Esophagus squamous epithelium (tissue), 4 donors: ENCODE measurements around the gene TACR2.

Experiments
- POLR2A ChIP-seq, 4 donors: fragments of 450-650 bp; IDR thresholded peaks; one replicate each; pipeline ENCODE4 v1.6.1; 2017; ENCODE audit warnings: antibody characterized with exemption in 4 of 4, mild to moderate bottlenecking in 4 of 4, moderate library complexity in 3 of 4
- TF ChIP-seq, protein P1 (sequence below), 6 experiments: fragments of 450-650 bp in 4 of 6; fragments of 200-600 bp in 2 of 6; sonication (generic) in 2 of 6; IDR thresholded peaks; one replicate each; pipeline ENCODE4 v1.5.1; 2016 to 2019; ENCODE audit warnings: antibody characterized with exemption in 6 of 6, mild to moderate bottlenecking in 4 of 6, moderate library complexity in 4 of 6

DNA sequence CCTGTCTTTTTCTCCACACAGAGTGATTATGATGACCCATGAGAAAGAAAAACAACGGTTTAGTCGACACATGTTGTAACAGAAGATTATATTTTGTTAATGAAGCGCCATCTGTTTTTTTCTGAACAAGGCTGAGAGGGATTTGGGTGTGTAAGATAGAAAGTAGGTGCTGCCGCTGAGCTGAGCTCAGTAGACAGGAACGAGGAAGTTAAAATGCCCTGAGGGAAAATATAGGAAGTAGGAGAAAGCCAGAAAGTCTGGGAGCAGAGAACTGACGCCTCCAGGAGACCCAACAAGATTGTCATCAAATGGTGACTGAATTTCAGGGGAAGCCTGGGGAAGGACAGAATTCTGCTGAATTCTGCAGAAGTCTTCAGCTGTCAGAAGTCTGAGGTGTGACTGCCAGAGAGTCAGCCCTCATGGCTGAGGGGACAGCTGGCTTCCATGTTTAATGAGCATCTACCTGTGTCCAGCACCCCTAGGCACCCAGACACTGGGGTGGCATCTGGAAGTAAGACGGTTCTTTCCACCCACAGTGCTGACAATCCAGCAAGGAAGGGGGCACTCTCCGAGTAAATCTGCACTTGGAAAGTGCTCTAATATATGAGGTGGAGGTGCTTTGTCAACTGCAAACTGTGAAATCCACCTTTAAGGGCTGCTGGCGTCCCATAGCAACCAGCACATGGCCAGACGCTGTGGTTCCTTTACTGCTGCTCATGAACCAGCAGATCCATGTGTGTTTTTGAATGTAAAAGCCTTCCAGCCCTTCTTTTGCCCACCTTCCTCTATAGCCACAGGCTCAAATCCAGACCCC lies 22.0 kb upstream of the TACR2 start:
- TF ChIP-seq, protein P1, sequence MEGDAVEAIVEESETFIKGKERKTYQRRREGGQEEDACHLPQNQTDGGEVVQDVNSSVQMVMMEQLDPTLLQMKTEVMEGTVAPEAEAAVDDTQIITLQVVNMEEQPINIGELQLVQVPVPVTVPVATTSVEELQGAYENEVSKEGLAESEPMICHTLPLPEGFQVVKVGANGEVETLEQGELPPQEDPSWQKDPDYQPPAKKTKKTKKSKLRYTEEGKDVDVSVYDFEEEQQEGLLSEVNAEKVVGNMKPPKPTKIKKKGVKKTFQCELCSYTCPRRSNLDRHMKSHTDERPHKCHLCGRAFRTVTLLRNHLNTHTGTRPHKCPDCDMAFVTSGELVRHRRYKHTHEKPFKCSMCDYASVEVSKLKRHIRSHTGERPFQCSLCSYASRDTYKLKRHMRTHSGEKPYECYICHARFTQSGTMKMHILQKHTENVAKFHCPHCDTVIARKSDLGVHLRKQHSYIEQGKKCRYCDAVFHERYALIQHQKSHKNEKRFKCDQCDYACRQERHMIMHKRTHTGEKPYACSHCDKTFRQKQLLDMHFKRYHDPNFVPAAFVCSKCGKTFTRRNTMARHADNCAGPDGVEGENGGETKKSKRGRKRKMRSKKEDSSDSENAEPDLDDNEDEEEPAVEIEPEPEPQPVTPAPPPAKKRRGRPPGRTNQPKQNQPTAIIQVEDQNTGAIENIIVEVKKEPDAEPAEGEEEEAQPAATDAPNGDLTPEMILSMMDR (IDR thresholded peaks at IDR 0.05), result no peak
- no peak for TF ChIP-seq POLR2A (IDR thresholded peaks at IDR 0.05)
